Endometrial microvascular endothelial cells (primary cell): ENCODE measurements around the gene ISCA2. TPM values are rescaled to one million over a fixed set of nuclear protein-coding genes. Genes with fewer than 3 reads are reported as not detected.
"Not testable (repeated sequence)": the region's sequence is repeated elsewhere in the genome, so short reads cannot be mapped to it uniquely, and the experiment has no call there.

Source experiments
- in situ Hi-C: cut with HindIII; loops from 2 replicates; pipeline ENCODE4 v1.10.0; 2017; ENCODE audit warnings: low sequenced_read_pairs, low pct_unique_long_range_greater_than_20kb; ENCODE audit errors: inconsistent ontology term
- total RNA-seq: library from RNA; depleted of rRNA; stranded (reverse); fragments of >200 nt; gene quantifications from one replicate; pipeline ENCODE4 v1.2.3, GENCODE V29; 2015; ENCODE audit errors: inconsistent ontology term

The ISCA2 gene
- total RNA-seq: 12.0 TPM

GRCh38 chr14:74493343-74494261 lies at the start of gene ISCA2:
TSS of gene ISCA2 (plus strand) at chr14:74493765. CDS start at chr14:74493775, 10 bp downstream.
- in situ Hi-C loops: no loop called here

GRCh38 chr14:74444866-74445265 lies 48.7 kb upstream of the ISCA2 start:
- in situ Hi-C loops: no loop called here

- in situ Hi-C loops: not testable (repeated sequence)
These were observed 39.2 kb upstream of the ISCA2 start for GRCh38 chr14:74454397-74454796.

- in situ Hi-C loops: no loop called here
These were observed 36.6 kb upstream of the ISCA2 start for GRCh38 chr14:74456684-74457564.

GRCh38 chr14:74457565-74457895 lies 36.0 kb upstream of the ISCA2 start:
- in situ Hi-C loops: no loop called here

GRCh38 chr14:74459289-74459946 lies 34.1 kb upstream of the ISCA2 start:
- in situ Hi-C loops: no loop called here

GRCh38 chr14:74459976-74460375 lies 33.6 kb upstream of the ISCA2 start:
- in situ Hi-C loops: no loop called here

GRCh38 chr14:74462993-74463392 lies 30.6 kb upstream of the ISCA2 start:
- in situ Hi-C loops: no loop called here

- in situ Hi-C loops: no loop called here
These were observed 29.9 kb upstream of the ISCA2 start for GRCh38 chr14:74463697-74464096.

GRCh38 chr14:74464785-74465184 lies 28.8 kb upstream of the ISCA2 start:
- in situ Hi-C loops: no loop called here

GRCh38 chr14:74465335-74465734 lies 28.2 kb upstream of the ISCA2 start:
- in situ Hi-C loops: no loop called here

- in situ Hi-C loops: no loop called here
These were observed 25.1 kb upstream of the ISCA2 start for GRCh38 chr14:74468513-74468912.

- in situ Hi-C loops: no loop called here
These were observed 23.7 kb upstream of the ISCA2 start for GRCh38 chr14:74469548-74470518.

GRCh38 chr14:74472601-74473000 lies 21.0 kb upstream of the ISCA2 start:
- in situ Hi-C loops: no loop called here

GRCh38 chr14:74474376-74474775 lies 19.2 kb upstream of the ISCA2 start:
- in situ Hi-C loops: no loop called here

- in situ Hi-C loops: no loop called here
These were observed 17.9 kb upstream of the ISCA2 start for GRCh38 chr14:74475678-74476077.

GRCh38 chr14:74476107-74476506 lies 17.5 kb upstream of the ISCA2 start:
- in situ Hi-C loops: no loop called here

- in situ Hi-C loops: no loop called here
These were observed 17.0 kb upstream of the ISCA2 start for GRCh38 chr14:74476607-74477006.
